Transverse colon (tissue), 4 donors: ENCODE data around the gene PDIA2. TPM values are rescaled to one million over a fixed set of nuclear protein-coding genes. Genes with fewer than 3 reads are reported as not detected.

Source experiments
- DNase-seq: peaks from one replicate; pipeline ENCODE4 v3.0.0-alpha.2; 2019
- H3K27ac ChIP-seq, 4 donors: fragments of 200-600 bp; sonication (generic); 2 replicates each; pipeline ENCODE4 v1.5.1; 2016 to 2018; ENCODE audit warnings: inconsistent platforms in 4 of 4
- H3K27me3 ChIP-seq: fragments of 200-600 bp; sonication (generic); 2 replicates; pipeline ENCODE4 v1.5.1; 2017; ENCODE audit warnings: inconsistent platforms
- H3K36me3 ChIP-seq, 4 donors: fragments of 200-600 bp; sonication (generic); 2 replicates each; pipeline ENCODE4 v1.5.1; 2017 to 2019; ENCODE audit warnings: inconsistent platforms in 4 of 4
- H3K4me1 ChIP-seq, 4 donors: fragments of 200-600 bp; sonication (generic); 2 replicates each; pipeline ENCODE4 v1.5.1; 2017 to 2020; ENCODE audit warnings: inconsistent platforms in 4 of 4
- H3K4me3 ChIP-seq, 4 donors: fragments of 200-600 bp; sonication (generic); 1 replicate in 1 of 4; 2 replicates in 3 of 4; pipeline versions ENCODE4 v1.5.1 to v1.6.1; 2017 to 2019; ENCODE audit warnings: inconsistent platforms in 4 of 4
- H3K9me3 ChIP-seq, 2 donors: fragments of 200-600 bp; sonication (generic); 2 replicates each; pipeline ENCODE4 v1.5.1; 2017 to 2019; ENCODE audit warnings: inconsistent platforms in 2 of 2
- EP300 ChIP-seq: sonication (generic); formaldehyde crosslinking; IDR thresholded peaks from one replicate; pipeline ENCODE4 v1.6.1; 2017; ENCODE audit warnings: antibody characterized with exemption, low read depth
- POLR2A ChIP-seq: fragments of 450-650 bp; IDR thresholded peaks from one replicate; pipeline ENCODE4 v1.6.1; 2016; ENCODE audit warnings: antibody characterized with exemption, mild to moderate bottlenecking, moderate library complexity
- POLR2AphosphoS5 ChIP-seq, 3 donors: sonication (generic); formaldehyde crosslinking; IDR thresholded peaks; one replicate each; pipeline ENCODE4 v1.6.1; 2016; ENCODE audit warnings: antibody characterized with exemption in 3 of 3
- WGBS, 2 donors: methylation state at CpG; one replicate each; pipeline ENCODE4 v1.1.5; 2018; ENCODE audit warnings: low coverage in 1 of 2; 5-methylcytosine and 5-hydroxymethylcytosine counted together
- in situ Hi-C, 4 donors: fragments of 200-750 bp; cut with MboI; loops; one replicate each; pipeline versions ENCODE4 v1.15.0 to v1.15.1; 2017; ENCODE audit warnings: low sequenced_read_pairs in 3 of 4, low pct_ligation_motif_present in 1 of 4, low pct_unique_long_range_greater_than_20kb in 1 of 4
- intact Hi-C: fragments of 100-400 bp; cut with DNase I; formaldehyde crosslinking; loops from one replicate; pipeline ENCODE4 v1.15.1; 2023; ENCODE audit warnings: low total_unique reads
- total RNA-seq, 4 donors: library from RNA; depleted of rRNA; stranded (reverse); fragments of >200 nt; gene quantifications; one replicate each; pipeline ENCODE4 v1.1.0, GENCODE V29; 2016
- TF ChIP-seq, protein P1 (sequence below), 5 experiments: fragments of 200-600 bp in 3 of 5; fragments of 450-650 bp in 2 of 5; sonication (generic) in 3 of 5; IDR thresholded peaks; 1 replicate in 2 of 5; 2 replicates in 3 of 5; pipeline ENCODE4 v1.5.1; 2016 to 2017; ENCODE audit warnings: antibody characterized with exemption in 5 of 5, inconsistent platforms in 3 of 5, mild to moderate bottlenecking in 2 of 5, moderate library complexity in 1 of 5

Gene PDIA2
- total RNA-seq, 4 donors from 2014 or later, result 0.55 to 2.6 (median 0.79) TPM; not detected in 1

DNA sequence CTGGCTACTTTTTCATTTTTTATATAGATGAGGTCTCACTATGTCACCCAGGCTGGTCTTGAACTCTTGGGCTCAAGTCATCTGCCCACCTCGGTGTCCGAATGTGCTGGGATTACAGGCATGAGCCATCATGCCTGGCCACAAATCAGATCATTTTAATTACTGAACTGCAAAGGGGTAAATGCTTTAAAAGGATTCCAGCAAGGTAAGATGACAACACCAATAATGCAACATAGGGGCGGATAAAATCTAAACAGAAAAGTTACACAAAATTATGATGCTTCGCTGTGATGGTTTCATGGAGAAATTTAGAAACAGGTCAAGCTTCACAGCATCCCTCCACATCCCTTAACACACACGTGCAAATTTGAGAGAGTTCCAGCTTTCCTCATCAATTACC is 37.2 kb downstream of the PDIA2 start:
- intact Hi-C loops (no loop called here), in situ Hi-C loops (no loop called here)
- no peak overlapping the region for H3K27ac ChIP-seq
- 92 to 94% methylated on average over 3 to 5 of the region's 5 CpGs for WGBS, 2 donors
- no peak for TF ChIP-seq POLR2AphosphoS5 (IDR thresholded peaks at IDR 0.05)
- H3K27me3 ChIP-seq, result no peaks in the 10 kb centered on the region
- H3K4me3 ChIP-seq, result no peak overlapping the region
- peaks cover 2 to 8% (median 5%) of the 10 kb centered on the region in 4 donors for H3K4me1 ChIP-seq
- no peaks in the 10 kb centered on the region for H3K9me3 ChIP-seq
- DNase-seq, result no peak
- no peaks in the 10 kb centered on the region for H3K36me3 ChIP-seq

DNA sequence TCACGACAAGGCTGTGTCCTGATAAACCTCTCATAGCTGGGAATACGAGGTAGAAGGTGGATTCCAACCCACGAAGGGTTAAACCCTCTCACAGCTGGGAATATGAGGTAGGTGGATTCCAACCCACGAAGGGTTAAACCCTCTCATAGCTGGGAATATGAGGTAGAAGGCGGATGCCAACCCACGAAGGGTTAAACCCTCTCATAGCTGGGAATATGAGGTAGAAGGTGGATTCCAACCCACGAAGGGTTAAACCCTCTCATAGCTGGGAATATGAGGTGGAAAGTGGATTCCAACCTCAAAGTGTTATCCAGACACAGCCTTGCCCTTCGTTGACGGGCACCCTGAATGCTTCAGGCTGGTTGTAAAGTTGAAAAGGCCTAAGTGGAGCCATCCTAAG is 38.6 kb downstream of the PDIA2 start:
- in situ Hi-C loops, result no loop called here
- H3K36me3 ChIP-seq, result no peaks in the 10 kb centered on the region
- no peaks in the 10 kb centered on the region for H3K27me3 ChIP-seq
- H3K27ac ChIP-seq, result no peak overlapping the region
- no peak for DNase-seq
- WGBS, 2 donors, result 69 to 78% methylated on average over 7 to 9 of the region's 9 CpGs
- H3K4me3 ChIP-seq, result no peak overlapping the region
- H3K4me1 ChIP-seq, result peaks cover 11 to 21% (median 15%) of the 10 kb centered on the region in 4 donors
- no peak for TF ChIP-seq POLR2A
- TF ChIP-seq EP300, result no peak
- no peak for TF ChIP-seq POLR2AphosphoS5 (IDR thresholded peaks at IDR 0.05)
- TF ChIP-seq, protein P1, sequence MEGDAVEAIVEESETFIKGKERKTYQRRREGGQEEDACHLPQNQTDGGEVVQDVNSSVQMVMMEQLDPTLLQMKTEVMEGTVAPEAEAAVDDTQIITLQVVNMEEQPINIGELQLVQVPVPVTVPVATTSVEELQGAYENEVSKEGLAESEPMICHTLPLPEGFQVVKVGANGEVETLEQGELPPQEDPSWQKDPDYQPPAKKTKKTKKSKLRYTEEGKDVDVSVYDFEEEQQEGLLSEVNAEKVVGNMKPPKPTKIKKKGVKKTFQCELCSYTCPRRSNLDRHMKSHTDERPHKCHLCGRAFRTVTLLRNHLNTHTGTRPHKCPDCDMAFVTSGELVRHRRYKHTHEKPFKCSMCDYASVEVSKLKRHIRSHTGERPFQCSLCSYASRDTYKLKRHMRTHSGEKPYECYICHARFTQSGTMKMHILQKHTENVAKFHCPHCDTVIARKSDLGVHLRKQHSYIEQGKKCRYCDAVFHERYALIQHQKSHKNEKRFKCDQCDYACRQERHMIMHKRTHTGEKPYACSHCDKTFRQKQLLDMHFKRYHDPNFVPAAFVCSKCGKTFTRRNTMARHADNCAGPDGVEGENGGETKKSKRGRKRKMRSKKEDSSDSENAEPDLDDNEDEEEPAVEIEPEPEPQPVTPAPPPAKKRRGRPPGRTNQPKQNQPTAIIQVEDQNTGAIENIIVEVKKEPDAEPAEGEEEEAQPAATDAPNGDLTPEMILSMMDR (IDR thresholded peaks at IDR 0.05), result no peak
- H3K9me3 ChIP-seq, result no peaks in the 10 kb centered on the region
- intact Hi-C loops, result no loop called here

DNA sequence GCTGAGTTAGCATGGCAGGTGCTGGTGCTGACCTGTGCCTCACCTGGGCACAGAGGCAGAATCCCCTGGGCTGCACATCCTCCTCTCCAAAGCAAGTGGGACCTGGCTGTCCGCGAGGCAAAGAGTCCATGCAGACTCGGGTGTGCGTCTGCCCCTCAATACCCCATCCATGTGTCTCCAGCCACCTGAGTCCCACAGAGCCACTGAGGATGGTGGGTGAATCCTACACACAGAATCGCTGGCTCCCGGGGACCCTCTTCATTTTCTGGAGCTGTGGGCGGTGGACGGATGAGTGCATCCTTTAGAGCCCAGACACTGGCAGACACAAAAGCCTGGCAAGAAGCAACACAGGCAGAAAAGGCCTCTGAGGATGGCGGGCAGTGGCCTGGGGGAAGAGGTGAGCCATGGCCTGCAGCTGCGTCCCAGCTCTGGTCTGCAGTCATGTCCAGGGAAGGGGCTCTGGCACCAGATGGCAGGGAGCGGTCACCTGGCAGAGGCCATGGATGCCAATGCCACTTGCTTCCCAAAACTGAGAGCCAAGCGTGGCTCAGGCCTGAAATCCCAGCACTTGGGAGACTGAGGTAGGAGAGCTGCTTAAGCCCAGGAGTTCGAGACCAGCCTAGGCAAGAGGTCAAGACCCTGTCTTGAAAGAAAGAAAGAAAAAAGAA is 39.6 kb downstream of the PDIA2 start:
- TF ChIP-seq POLR2AphosphoS5 (IDR thresholded peaks at IDR 0.05), result no peak
- TF ChIP-seq, protein P1 (IDR thresholded peaks at IDR 0.05), result no peak
- no peak for TF ChIP-seq POLR2A
- TF ChIP-seq EP300, result no peak
- H3K27ac ChIP-seq, result no peak overlapping the region
- no peak overlapping the region for H3K4me3 ChIP-seq
- DNase-seq, result no peak
- 95% methylated on average over 13 of the region's 13 CpGs; no CpG with 5 or more reads in 1 of the 2 donors for WGBS, 2 donors
- no peaks in the 10 kb centered on the region for H3K9me3 ChIP-seq
- H3K36me3 ChIP-seq, result no peaks in the 10 kb centered on the region
- intact Hi-C loops (no loop called here), in situ Hi-C loops (no loop called here)
- H3K4me1 ChIP-seq, result peaks cover 11 to 32% (median 24%) of the 10 kb centered on the region in 4 donors
- H3K27me3 ChIP-seq, result no peaks in the 10 kb centered on the region

DNA sequence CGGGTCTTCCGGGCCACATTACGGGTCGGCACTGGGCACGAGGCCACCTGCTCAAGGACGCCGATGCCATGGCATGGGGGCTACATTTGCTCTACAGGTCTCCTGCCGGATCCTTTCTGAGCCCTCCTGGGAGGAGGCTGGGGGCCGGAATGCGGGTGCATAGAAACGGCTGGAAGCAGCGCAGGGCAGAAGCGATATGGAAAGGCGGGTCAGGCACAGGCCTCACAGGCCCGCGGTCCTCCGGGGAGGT is 41.2 kb downstream of the PDIA2 start:
- intact Hi-C loops, result no loop called here
- peak overlapping the region in 3 of 4 donors; percentile 88 to 95 (median 94) for H3K27ac ChIP-seq
- DNase-seq, result no peak
- peaks cover 18 to 46% (median 36%) of the 10 kb centered on the region in 4 donors for H3K4me1 ChIP-seq
- no peaks in the 10 kb centered on the region for H3K9me3 ChIP-seq
- H3K36me3 ChIP-seq, result no peaks in the 10 kb centered on the region
- H3K27me3 ChIP-seq, result no peaks in the 10 kb centered on the region
- 87% methylated on average over 17 of the region's 17 CpGs; no CpG with 5 or more reads in 1 of the 2 donors for WGBS, 2 donors
- TF ChIP-seq POLR2A (no peak), POLR2AphosphoS5 (IDR thresholded peaks at IDR 0.05) (no peak), EP300 (no peak)
- TF ChIP-seq, protein P1 (IDR thresholded peaks at IDR 0.05), result no peak
- no peak overlapping the region for H3K4me3 ChIP-seq
- in situ Hi-C loops, result no loop called here
